GM21825 (cell line): ENCODE data around the gene U2AF1L4.
A peak's percentile ranks its signal among the peaks of the same experiment; 100 is the strongest.

Experiments
- ATAC-seq: cut with Tn5 transposase; IDR thresholded peaks from one replicate; pipeline ENCODE4 v1.9.1; 2021; ENCODE audit warnings: mild to moderate bottlenecking, moderate library complexity; ENCODE audit not compliant: unreplicated experiment

The U2AF1L4 gene

DNA sequence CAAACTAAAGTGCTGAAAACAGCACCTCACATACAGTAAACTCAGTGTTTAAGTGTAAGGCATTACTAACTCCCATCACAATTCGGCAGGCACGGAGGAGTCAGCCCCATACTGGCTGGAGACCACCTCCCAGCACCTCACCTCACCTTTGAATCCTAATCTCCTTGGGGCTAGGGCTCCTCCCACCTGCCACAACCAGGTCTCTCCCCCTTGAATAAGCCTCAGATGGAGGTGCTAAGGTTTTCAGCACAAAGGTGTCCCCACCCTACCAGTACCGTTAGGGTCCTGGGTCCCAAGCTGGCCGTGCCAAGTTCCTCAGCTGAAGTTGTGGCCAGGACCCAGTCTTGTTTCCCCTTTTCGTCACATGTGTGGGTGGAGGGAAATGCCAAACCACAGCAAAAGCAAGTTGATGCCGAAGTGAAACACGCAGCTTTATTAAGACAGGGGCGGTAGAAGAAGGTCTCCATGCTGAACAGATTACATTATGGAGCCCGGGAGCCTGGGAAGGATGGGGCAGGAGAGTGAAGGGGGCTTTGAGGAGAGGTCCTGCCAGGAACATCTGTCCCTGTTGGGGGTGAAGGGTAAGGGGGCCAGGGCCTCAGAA is 3.0 kb downstream of the U2AF1L4 start, which contains the start of gene IGFLR1:
TSS of gene IGFLR1 (minus strand) at position 332 of the 604 bp plus-strand sequence. CDS start 1,272 bp downstream, outside the sequence.
- no peak for ATAC-seq

DNA sequence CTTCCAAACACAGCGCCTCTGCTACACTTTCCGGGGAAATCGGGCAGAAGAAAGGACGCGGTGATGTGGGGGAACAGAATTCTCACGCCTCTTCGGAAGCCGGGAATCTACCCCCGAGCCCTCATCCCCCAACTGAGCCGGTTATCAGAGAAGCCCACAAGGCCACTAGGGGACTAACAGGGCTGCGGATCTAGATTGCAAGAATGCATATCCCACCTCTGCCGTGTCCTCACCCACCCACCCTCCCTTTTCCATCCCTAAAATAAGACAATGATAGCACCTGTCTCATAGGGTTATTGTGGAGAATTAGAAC is 4.1 kb downstream of the U2AF1L4 start:
- no peak for ATAC-seq

- peak; percentile 48 for ATAC-seq
These were observed 4.6 kb downstream of the U2AF1L4 start for GRCh38 chr19:35740423-35741202.

DNA sequence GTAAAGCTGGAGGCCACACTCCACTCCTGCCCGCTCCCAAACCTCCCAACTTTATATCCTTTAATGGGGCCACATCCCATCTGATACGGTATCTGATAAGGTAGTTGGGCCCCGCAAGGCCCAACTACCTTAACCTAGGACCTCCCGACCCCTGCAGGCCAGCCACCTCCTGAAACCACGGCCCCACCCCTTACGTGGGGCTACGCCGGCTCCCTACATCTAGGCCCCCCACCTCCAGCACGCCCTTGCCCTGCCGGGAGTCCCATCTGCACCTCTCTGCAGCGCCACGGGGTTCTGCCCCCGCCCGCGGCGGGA is 5.2 kb downstream of the U2AF1L4 start:
- peak; percentile 14 for ATAC-seq

GRCh38 chr19:35739275-35740107 is 5.7 kb downstream of the U2AF1L4 start:
- ATAC-seq = no peak

GRCh38 chr19:35738887-35739229 is 6.4 kb downstream of the U2AF1L4 start:
- ATAC-seq = no peak

- ATAC-seq = no peak
These were observed 7.0 kb downstream of the U2AF1L4 start for GRCh38 chr19:35738021-35738886.

GRCh38 chr19:35736913-35737886 is 8.0 kb downstream of the U2AF1L4 start:
- no peak for ATAC-seq

DNA sequence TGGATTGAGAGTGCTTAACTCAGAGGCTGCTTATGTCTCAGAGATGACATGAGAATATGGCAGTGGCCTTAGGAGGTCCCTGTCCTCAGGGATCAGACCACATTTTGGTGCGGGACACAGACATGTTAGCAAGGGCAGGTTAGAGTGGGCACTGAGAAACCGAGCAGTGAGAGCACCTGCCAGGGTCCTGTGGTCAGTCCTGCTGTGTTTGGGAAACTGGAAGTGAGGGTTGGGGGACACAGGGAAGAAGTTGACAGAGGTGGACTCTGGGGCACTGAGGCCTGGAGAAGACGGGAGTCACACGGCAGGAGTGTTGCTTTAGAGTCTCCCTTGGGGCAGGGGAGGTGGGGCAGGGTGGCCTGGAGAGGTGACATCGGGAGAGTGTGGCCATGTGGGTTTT is 10.3 kb downstream of the U2AF1L4 start:
- no peak for ATAC-seq

DNA sequence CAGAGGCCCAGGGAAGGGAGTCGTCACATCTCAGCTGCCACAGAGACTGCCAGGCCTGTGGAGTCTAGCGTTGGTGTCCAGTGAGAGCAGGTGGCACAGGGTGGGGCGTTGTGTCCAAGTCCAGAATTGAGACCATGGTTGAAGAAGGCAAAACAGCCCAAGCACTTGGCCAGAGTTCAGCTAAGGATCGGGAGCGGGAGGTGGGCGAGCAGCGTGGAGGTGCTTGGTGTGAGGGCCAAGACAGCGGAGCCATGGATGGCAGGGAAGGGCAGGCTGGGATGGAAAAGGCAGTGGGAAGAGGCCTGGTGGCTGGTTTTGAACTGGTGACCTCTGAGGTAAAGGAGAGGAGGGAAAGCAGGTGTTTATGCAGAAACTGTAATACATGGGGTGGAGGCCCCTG is 10.9 kb downstream of the U2AF1L4 start:
- no peak for ATAC-seq

DNA sequence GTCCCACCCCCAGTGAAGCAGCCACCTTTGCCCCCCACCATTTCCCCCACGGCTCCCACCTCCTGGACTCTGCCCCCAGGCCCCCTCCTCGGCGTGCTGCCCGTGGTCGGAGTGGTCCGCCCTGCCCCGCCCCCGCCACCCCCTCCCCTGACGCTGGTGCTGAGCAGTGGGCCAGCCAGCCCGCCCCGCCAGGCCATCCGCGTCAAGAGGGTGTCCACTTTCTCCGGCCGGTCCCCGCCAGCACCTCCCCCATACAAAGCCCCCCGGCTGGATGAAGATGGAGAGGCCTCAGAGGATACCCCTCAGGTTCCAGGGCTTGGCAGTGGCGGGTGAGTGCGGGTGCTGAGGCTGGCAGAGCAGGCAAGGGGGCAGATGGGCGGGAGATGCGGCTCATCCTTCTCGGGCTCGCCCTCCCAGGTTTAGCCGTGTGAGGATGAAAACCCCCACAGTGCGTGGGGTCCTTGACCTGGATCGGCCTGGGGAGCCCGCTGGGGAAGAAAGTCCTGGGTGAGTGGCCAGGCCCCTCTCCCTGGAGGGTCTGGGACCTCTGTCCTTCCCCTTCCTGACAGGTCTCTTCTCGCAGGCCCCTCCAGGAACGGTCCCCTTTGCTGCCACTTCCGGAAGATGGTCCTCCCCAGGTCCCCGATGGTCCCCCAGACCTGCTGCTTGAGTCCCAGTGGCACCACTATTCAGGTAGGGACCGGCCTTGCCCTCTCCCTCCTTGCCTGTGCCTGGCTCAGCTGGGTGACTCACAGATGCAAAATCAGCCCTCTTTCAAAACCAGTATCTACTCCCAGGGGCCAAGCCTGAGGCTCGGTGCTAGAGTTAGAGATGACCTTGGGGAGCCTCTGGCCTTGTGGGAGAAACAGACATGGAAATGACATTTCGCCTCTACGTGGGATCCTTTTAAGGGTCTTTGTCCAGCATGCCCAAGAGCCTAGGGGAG is 11.8 kb downstream of the U2AF1L4 start:
- ATAC-seq = no peak

GRCh38 chr19:35732540-35733179 is 12.6 kb downstream of the U2AF1L4 start:
- no peak for ATAC-seq

DNA sequence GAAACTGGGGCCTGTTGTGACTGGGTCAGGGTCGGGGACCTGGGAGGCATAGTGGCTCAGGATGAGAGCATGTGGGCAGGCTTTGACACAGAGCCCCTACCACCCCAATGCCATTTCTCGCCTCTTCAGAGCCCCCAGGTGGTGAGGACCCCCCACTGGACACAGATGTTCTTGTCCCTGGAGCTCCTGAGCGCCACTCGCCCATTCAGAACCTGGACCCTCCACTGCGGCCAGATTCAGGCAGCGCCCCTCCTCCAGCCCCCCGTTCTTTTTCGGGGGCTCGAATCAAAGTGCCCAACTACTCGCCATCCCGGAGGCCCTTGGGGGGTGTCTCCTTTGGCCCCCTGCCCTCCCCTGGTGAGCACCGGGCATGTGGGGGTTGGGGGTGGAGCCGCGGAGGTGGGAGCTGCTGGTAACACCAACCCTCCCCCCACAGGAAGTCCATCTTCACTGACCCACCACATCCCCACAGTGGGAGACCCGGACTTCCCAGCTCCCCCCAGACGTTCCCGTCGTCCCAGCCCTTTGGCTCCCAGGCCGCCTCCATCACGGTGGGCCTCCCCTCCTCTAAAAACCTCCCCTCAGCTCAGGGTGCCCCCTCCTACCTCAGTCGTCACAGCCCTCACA is 13.3 kb downstream of the U2AF1L4 start:
- no peak for ATAC-seq

GRCh38 chr19:35731353-35731752 is 13.9 kb downstream of the U2AF1L4 start:
- no peak for ATAC-seq

- ATAC-seq = no peak
These were observed 14.9 kb downstream of the U2AF1L4 start for GRCh38 chr19:35730326-35730725.

- no peak for ATAC-seq
These were observed 15.5 kb downstream of the U2AF1L4 start for GRCh38 chr19:35729763-35730162.

- ATAC-seq = no peak
These were observed 16.2 kb downstream of the U2AF1L4 start for GRCh38 chr19:35729021-35729420.
